Activated CD8-positive, alpha-beta T cell treated with anti-CD3 and anti-CD28 coated beads for 36 hours (primary cell): Measurements from ENCODE around the gene APBA1. TPM values are rescaled to one million over a fixed set of nuclear protein-coding genes. Genes with fewer than 3 reads are reported as not detected.

Experiments
- ATAC-seq: fragments of 200-7000 bp; cut with Tn5 transposase; one replicate; pipeline ENCODE4 v1.10.0; 2021; ENCODE audit warnings: mild to moderate bottlenecking, moderate library complexity
- CTCF ChIA-PET: fragments of 350-600 bp; sonication (Branson Sonifier 250); formaldehyde crosslinking; loops from one replicate; lab custom pipeline; 2021; ENCODE audit warnings: antibody characterized with exemption; lab: Charles Lee
- POLR2A ChIA-PET: fragments of 350-600 bp; sonication (Branson Sonifier 250); formaldehyde crosslinking; loops from one replicate; lab custom pipeline; 2021; ENCODE audit warnings: antibody characterized with exemption; lab: Charles Lee
- DNase-seq: peaks from one replicate; pipeline ENCODE4 v3.0.0-alpha.2; 2020
- H3K27ac Mint-ChIP-seq: one replicate; pipeline ENCODE4 v1.8.0; 2021; ENCODE audit warnings: mild to moderate bottlenecking, mixed read lengths
- H3K27me3 Mint-ChIP-seq: one replicate; pipeline ENCODE4 v1.8.0; 2021; ENCODE audit warnings: mixed read lengths
- H3K36me3 Mint-ChIP-seq: one replicate; pipeline ENCODE4 v1.8.0; 2021; ENCODE audit warnings: low read depth, mixed read lengths
- H3K4me1 Mint-ChIP-seq: one replicate; pipeline ENCODE4 v1.8.0; 2021; ENCODE audit warnings: low read depth, mixed read lengths
- H3K4me3 Mint-ChIP-seq: one replicate; pipeline ENCODE4 v1.8.0; 2021; ENCODE audit warnings: mild to moderate bottlenecking, moderate library complexity, mixed read lengths
- H3K9me3 Mint-ChIP-seq: one replicate; pipeline ENCODE4 v1.8.0; 2021; ENCODE audit warnings: mixed read lengths
- intact Hi-C: fragments of 100-400 bp; cut with micrococcal nuclease; formaldehyde crosslinking; loops from one replicate; pipeline ENCODE4 v1.10.0; 2022
- total RNA-seq, 2 experiments: library from RNA; stranded (reverse); gene quantifications; one replicate each; pipeline ENCODE4 v1.2.3, GENCODE V29; 2021
- TF ChIP-seq, protein P1 (sequence below): fragments of 200-600 bp; IDR thresholded peaks from one replicate; pipeline ENCODE4 v1.8.0; 2022; ENCODE audit warnings: antibody characterized with exemption, mild to moderate bottlenecking

Gene APBA1
- total RNA-seq, 2 experiments from 2014 or later: 0.07 TPM; not detected in 1

DNA sequence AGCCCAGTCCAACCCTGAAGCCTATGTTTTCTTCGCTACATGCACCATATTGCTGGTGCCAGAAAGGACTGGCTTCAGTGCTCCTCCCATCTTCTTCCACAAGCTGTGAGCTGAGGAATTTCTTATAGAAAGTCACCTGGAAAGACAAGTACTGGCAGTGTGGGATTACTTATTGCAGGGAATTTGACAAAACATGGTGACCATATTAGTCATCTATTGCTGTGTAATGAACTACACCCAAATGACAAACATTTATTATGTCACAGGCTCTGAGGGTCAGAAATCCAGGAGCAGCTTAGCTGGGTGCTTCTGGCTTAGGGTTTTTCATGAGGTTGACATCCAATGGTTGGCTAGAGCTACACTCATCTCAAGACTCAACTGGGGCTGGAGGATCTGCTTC is 271.7 kb downstream of the APBA1 start:
- CTCF ChIA-PET: interaction anchor here (1.0 kb wide), 1 partner anchor 21 kb away, joined by 3 read pairs; no protein-coding TSS in a partner anchor
- no peak for DNase-seq
- POLR2A ChIA-PET: no interaction called here
- Mint-ChIP-seq H3K4me3 (no peak overlapping the region), H3K27me3 (peaks cover 5% of the 10 kb centered on the region), H3K27ac (no peak overlapping the region), H3K9me3 (no peaks in the 10 kb centered on the region), H3K4me1 (no peaks in the 10 kb centered on the region), H3K36me3 (no peaks in the 10 kb centered on the region)
- no peak for ATAC-seq
- intact Hi-C loops: no loop called here
- TF ChIP-seq, protein P1, sequence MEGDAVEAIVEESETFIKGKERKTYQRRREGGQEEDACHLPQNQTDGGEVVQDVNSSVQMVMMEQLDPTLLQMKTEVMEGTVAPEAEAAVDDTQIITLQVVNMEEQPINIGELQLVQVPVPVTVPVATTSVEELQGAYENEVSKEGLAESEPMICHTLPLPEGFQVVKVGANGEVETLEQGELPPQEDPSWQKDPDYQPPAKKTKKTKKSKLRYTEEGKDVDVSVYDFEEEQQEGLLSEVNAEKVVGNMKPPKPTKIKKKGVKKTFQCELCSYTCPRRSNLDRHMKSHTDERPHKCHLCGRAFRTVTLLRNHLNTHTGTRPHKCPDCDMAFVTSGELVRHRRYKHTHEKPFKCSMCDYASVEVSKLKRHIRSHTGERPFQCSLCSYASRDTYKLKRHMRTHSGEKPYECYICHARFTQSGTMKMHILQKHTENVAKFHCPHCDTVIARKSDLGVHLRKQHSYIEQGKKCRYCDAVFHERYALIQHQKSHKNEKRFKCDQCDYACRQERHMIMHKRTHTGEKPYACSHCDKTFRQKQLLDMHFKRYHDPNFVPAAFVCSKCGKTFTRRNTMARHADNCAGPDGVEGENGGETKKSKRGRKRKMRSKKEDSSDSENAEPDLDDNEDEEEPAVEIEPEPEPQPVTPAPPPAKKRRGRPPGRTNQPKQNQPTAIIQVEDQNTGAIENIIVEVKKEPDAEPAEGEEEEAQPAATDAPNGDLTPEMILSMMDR: no peak

DNA sequence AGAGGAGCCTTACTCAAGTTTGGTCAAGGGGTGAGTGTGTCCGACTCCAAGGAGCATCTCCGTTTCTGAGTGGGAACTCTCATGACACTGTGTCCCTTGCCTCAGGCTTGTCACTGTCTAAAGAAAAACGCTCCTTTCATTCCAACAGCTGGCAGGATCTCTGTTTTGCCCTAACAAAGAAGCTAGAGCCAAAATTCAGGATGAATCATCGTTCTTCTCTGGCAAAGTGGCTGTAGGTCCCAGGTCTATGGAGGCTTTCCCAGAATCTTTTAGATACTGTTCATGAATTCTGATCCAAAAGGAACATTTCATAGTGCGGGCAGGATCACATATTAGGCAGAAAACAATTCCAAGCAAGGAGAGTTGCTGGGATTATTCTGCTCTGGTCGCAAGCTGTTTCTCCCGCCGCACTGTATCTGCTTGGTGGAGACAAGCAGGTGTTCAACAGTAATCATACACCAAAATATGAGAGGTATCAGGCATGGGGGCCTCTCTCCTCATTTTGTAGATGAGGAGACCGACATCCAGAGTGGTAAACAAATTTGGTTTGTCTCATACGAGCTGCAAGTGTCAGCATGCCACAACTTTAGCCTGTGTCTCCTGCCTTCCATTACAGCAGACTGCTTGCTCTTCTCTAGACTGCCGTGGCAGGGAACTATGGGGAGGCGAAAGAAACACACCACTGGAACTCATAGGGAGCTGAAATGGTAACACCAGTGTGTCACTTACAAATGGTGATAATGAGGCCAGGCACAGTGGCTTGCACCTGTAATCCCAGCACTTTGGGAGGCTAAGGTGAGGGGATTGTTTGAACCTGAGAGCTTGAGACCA is 274.6 kb downstream of the APBA1 start:
- no peak overlapping the region for H3K27ac Mint-ChIP-seq
- ChIA-PET POLR2A (no interaction called here), CTCF (interaction anchor here (1.2 kb wide), 1 partner anchor 25 kb away, joined by 4 read pairs; no protein-coding TSS in a partner anchor)
- H3K4me1 Mint-ChIP-seq: no peaks in the 10 kb centered on the region
- ATAC-seq: no peak
- peaks cover 2% of the 10 kb centered on the region for H3K27me3 Mint-ChIP-seq
- H3K4me3 Mint-ChIP-seq: no peak overlapping the region
- TF ChIP-seq, protein P1: no peak
- H3K9me3 Mint-ChIP-seq: no peaks in the 10 kb centered on the region
- H3K36me3 Mint-ChIP-seq: no peaks in the 10 kb centered on the region
- intact Hi-C loops: no loop called here
- DNase-seq: no peak

DNA sequence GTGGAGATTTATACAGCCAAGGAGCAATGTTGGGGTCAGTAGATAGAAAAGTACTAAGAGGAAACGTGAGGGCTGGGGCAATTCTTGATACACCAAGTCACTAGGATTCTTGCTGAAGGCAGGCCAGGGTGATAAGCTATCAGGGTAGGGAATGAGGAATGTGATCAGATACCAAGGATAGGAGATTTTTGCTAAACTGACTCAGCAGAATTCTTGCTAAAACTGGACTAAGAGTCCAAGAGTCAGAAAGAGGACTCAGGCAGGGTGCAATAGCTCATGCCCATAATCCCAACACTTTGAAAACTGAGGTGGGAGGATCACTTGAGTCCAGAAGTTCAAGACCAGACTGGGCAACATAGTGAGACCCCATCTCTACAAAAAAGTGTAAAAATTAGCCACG is 275.4 kb downstream of the APBA1 start:
- ATAC-seq: no peak
- Mint-ChIP-seq H3K9me3 (no peaks in the 10 kb centered on the region), H3K4me3 (no peak overlapping the region), H3K27me3 (peaks cover 3% of the 10 kb centered on the region), H3K36me3 (no peaks in the 10 kb centered on the region), H3K4me1 (no peaks in the 10 kb centered on the region), H3K27ac (no peak overlapping the region)
- ChIA-PET POLR2A (no interaction called here), CTCF (no interaction called here)
- DNase-seq: no peak
- TF ChIP-seq, protein P1: no peak
- intact Hi-C loops: no loop called here

DNA sequence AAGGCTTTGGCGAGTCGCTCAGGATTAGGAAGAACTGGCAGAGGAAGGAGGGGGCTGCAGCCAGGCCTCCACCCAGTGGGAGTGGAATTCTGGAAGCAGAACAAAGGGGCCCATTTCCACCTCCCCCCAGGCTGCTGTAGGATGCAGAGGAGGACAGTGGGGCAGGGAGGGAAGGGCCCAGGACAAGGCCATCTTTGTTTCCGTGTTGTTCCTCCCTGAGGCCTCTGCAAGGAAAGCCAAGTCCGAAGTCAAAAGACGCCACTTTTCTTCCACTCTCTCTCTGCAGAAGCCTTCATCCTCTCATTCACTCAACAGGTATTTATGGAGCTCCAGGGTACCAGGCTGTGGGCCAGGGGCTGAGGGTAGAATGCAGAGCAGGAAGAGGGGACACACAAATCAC is 276.5 kb downstream of the APBA1 start:
- H3K4me1 Mint-ChIP-seq: no peaks in the 10 kb centered on the region
- no peak overlapping the region for H3K27ac Mint-ChIP-seq
- ATAC-seq: no peak
- CTCF ChIA-PET: no interaction called here
- intact Hi-C loops: no loop called here
- peaks cover 2% of the 10 kb centered on the region for H3K27me3 Mint-ChIP-seq
- H3K9me3 Mint-ChIP-seq: no peaks in the 10 kb centered on the region
- no peak overlapping the region for H3K4me3 Mint-ChIP-seq
- POLR2A ChIA-PET: no interaction called here
- TF ChIP-seq, protein P1: no peak
- DNase-seq: no peak
- no peaks in the 10 kb centered on the region for H3K36me3 Mint-ChIP-seq

DNA sequence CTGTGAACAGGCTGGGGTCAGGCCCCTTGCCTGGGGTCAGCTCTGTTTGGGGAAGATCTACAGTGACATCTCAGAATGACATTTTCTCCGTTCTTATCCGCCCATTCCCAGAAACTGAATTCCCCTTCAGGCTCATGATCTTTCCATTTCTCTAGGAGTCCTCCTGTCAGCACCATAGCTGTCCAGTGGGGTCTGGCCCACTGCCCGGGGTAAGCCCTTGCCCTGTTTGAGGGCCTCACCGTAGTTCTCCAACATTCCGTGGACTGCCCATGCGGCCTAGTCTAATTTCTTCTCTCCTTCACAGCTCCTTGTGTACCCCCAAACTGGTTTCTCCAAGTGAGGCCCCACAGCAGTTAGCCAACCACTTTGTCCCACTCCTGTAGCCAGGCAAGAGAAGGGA is 278.7 kb downstream of the APBA1 start:
- TF ChIP-seq, protein P1: no peak
- ATAC-seq (no peak), DNase-seq (no peak)
- Mint-ChIP-seq H3K27me3 (peaks cover 2% of the 10 kb centered on the region), H3K36me3 (no peaks in the 10 kb centered on the region), H3K9me3 (no peaks in the 10 kb centered on the region), H3K4me3 (no peak overlapping the region), H3K4me1 (no peaks in the 10 kb centered on the region), H3K27ac (no peak overlapping the region)
- ChIA-PET CTCF (no interaction called here), POLR2A (no interaction called here)
- intact Hi-C loops: no loop called here
